ENCODE data around the gene RHBDD3.

The RHBDD3 gene

DNA sequence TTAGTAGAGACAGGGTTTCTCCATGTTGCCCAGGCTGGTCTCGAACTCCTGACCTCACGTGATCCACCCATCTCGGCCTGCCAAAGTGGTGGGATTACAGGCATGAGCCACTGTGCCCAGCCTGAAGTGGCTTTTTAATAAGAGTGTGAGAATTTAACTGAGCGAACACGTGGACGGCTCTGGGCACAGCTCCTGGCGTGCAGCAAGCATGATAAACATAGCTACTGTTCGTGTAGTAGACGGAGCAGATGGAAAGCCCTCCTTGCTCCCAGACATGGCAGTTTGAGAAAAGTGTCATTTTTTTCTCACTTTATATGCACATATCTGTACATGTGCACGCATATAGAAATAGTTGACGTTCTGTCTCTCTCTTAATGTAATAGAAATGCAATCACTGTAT is 55.0 kb downstream of the RHBDD3 start:
- TF ChIP-seq, protein P1, sequence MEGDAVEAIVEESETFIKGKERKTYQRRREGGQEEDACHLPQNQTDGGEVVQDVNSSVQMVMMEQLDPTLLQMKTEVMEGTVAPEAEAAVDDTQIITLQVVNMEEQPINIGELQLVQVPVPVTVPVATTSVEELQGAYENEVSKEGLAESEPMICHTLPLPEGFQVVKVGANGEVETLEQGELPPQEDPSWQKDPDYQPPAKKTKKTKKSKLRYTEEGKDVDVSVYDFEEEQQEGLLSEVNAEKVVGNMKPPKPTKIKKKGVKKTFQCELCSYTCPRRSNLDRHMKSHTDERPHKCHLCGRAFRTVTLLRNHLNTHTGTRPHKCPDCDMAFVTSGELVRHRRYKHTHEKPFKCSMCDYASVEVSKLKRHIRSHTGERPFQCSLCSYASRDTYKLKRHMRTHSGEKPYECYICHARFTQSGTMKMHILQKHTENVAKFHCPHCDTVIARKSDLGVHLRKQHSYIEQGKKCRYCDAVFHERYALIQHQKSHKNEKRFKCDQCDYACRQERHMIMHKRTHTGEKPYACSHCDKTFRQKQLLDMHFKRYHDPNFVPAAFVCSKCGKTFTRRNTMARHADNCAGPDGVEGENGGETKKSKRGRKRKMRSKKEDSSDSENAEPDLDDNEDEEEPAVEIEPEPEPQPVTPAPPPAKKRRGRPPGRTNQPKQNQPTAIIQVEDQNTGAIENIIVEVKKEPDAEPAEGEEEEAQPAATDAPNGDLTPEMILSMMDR (IDR thresholded peaks at IDR 0.05; ENCODE audit: low read depth, low read length) = no peak
- DNase-seq (ENCODE audit: extremely low read depth, low read depth) = no peak

DNA sequence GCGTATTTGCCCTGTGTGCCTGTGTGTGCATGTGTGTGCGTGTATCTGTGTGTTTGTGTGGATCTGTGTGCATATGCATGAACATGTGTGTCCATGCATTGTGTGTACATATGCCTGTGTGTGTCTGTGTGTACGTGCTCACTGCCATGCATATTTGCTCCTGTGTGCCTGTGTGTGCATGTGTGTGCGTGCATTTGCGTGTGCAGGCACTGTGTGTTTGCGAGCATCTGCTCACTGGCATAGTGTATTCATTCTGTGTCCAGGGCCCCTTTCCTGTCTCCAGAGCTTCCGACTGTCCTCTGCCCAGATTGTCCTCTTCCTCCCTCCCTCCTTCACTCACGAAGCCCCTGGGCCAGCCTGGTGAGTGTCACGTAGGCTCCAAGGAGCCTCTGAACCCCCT is 56.3 kb downstream of the RHBDD3 start:
- no peak for DNase-seq (ENCODE audit: extremely low read depth, low read depth)
- TF ChIP-seq, protein P1 (IDR thresholded peaks at IDR 0.05; ENCODE audit: low read depth, low read length) = no peak

DNA sequence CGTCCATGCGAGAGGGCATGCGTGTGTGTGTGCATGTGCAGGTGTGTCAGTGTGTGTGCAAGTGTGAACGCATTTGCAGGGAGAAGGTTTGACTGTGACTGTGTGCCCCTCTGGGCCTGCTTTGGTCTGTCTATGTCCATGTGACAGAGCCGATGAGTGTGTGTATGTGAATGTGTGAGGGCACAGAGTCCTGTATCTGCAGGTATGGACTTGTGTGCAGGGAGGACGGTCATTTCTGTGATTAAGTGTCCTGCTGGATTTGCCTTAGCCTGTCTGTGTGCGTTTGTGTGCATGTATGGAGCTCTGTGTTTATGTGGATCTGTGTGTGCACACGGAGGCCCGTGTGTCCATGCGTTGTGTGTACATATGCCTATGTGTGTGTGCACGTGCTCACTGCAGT is 56.7 kb downstream of the RHBDD3 start:
- DNase-seq (ENCODE audit: extremely low read depth, low read depth) = no peak
- TF ChIP-seq, protein P1 (IDR thresholded peaks at IDR 0.05; ENCODE audit: low read depth, low read length) = no peak
